Astrocyte (in vitro differentiated cells and primary cell): Measurements from ENCODE around the gene GPC2.

Experiments
- CTCF ChIP-seq: IDR thresholded peaks from 2 replicates; pipeline ENCODE4 v1.5.1; 2011; ENCODE audit warnings: low read depth, mild to moderate bottlenecking, inconsistent platforms, low read length, moderate library complexity; ENCODE audit not compliant: insufficient read depth
- EZH2 ChIP-seq: IDR thresholded peaks from 2 replicates; pipeline ENCODE4 v1.6.1; 2012; ENCODE audit warnings: mild to moderate bottlenecking, low read length, inconsistent platforms; ENCODE audit not compliant: insufficient read depth

- TF ChIP-seq CTCF (no peak), EZH2 (no peak)
Measured at GRCh38 chr7:100219271-100219737, 42.1 kb upstream of the GPC2 start.
